DND-41 (cell line): Measurements from ENCODE around the gene E2F4.

Source experiments
- ATAC-seq: fragments of 200-7000 bp; cut with Tn5 transposase; 3 replicates; pipeline ENCODE4 v1.9.1; 2021; ENCODE audit warnings: low read depth; ENCODE audit not compliant: insufficient read depth
- DNase-seq: peaks from one replicate; pipeline ENCODE4 v3.0.0-alpha.2; 2020
- H2AFZ ChIP-seq: 2 replicates; pipeline ENCODE4 v1.6.0; 2012; ENCODE audit warnings: low read depth, low read length
- H3K27ac ChIP-seq: 2 replicates; pipeline ENCODE4 v1.5.1; 2012; ENCODE audit warnings: low read length, inconsistent platforms
- H3K27me3 ChIP-seq: fragments of 200-600 bp; sonication (generic); 2 replicates; pipeline ENCODE4 v1.6.0; 2012; ENCODE audit warnings: low read length, mild to moderate bottlenecking, inconsistent platforms; ENCODE audit not compliant: insufficient read depth, poor library complexity
- H3K36me3 ChIP-seq: 2 replicates; pipeline ENCODE4 v1.5.1; 2012; ENCODE audit warnings: low read length, inconsistent platforms; ENCODE audit not compliant: insufficient read depth
- H3K4me1 ChIP-seq: 2 replicates; pipeline ENCODE4 v1.5.1; 2012; ENCODE audit warnings: mild to moderate bottlenecking, low read length; ENCODE audit not compliant: insufficient read depth
- H3K4me2 ChIP-seq: 2 replicates; pipeline ENCODE4 v1.6.0; 2012; ENCODE audit warnings: mild to moderate bottlenecking, moderate library complexity, low read length, inconsistent platforms; ENCODE audit not compliant: insufficient read depth
- H3K4me3 ChIP-seq, 2 experiments: fragments of 200-600 bp in 1 of 2; shearing (Covaris generic) in 1 of 2; 2 replicates each; pipeline ENCODE4 v1.5.1; 2012 to 2016; ENCODE audit warnings: inconsistent platforms in 2 of 2, low read length in 2 of 2, mild to moderate bottlenecking in 2 of 2, low read depth in 1 of 2, moderate library complexity in 1 of 2
- H3K79me2 ChIP-seq: 2 replicates; pipeline ENCODE4 v1.6.0; 2012; ENCODE audit warnings: low read length, inconsistent platforms; ENCODE audit not compliant: insufficient read depth
- H3K9ac ChIP-seq: 2 replicates; pipeline ENCODE4 v1.6.0; 2012; ENCODE audit warnings: low read depth, mild to moderate bottlenecking, inconsistent platforms, low read length, moderate library complexity
- H3K9me3 ChIP-seq: 2 replicates; pipeline ENCODE4 v1.5.1; 2012; ENCODE audit warnings: low read length, moderate library complexity, mild to moderate bottlenecking, inconsistent platforms; ENCODE audit not compliant: insufficient read depth, severe bottlenecking
- H4K20me1 ChIP-seq: 2 replicates; pipeline ENCODE4 v1.6.0; 2012; ENCODE audit warnings: low read length; ENCODE audit not compliant: insufficient read depth
- CTCF ChIP-seq: IDR thresholded peaks from 2 replicates; pipeline ENCODE4 v1.5.1; 2012; ENCODE audit warnings: borderline replicate concordance, low read length, moderate library complexity, mild to moderate bottlenecking; ENCODE audit not compliant: poor library complexity, severe bottlenecking; ENCODE audit errors: extremely low read depth
- EZH2 ChIP-seq: IDR thresholded peaks from 3 replicates; pipeline ENCODE4 v1.6.1; 2012; ENCODE audit warnings: borderline replicate concordance, low read depth, mild to moderate bottlenecking, moderate library complexity, low read length, inconsistent platforms; ENCODE audit not compliant: severe bottlenecking

The E2F4 gene

DNA sequence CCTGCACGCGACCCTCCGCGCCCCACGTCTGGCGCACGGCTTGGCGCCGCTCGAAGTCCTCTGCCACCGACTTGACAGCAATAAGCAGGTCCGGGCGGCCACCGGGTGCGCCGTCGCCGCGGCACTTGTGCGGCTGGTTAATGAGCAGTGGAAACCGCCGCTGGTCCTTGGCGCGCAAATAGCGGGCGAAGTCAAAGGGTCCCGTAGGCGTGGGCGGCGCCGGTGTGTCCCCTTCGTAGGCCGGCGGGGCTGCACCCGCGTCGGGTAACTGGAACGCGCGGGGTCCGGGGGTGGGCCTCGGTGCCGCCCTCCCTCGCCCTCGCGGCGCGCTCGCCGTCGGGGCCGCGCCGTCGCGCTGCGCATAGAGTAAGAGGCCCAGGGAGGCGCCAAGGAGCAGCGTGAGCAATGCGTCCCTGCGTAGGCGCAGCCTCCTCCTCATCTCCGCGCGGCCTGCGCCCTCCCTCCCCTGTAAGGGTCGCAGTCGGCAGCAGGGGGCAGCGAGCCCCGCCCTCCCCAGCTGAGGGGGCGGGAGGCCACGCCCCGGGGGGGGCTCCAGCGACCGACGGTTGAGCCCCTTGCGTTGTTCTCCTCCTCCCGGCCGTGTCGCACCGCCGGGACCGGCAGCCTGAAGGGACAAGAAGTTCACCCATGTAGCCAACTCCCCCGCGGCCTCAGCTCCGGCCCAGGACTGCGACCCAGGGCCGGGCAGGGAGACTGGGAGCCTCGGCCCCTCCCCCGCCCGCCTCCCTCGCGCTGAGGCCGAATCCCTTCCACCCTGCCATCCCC is 41.7 kb upstream of the E2F4 start:
- peaks cover 6% of the 10 kb centered on the region for H3K4me1 ChIP-seq
- no peaks in the 10 kb centered on the region for H3K9me3 ChIP-seq
- peaks cover 17% of the 10 kb centered on the region for H4K20me1 ChIP-seq
- peaks cover 41% of the 10 kb centered on the region for H3K36me3 ChIP-seq
- no peak overlapping the region for H3K4me2 ChIP-seq
- H3K79me2 ChIP-seq = no peaks in the 10 kb centered on the region
- H3K27ac ChIP-seq = no peak overlapping the region
- no peak overlapping the region for H2AFZ ChIP-seq
- TF ChIP-seq EZH2 = no peak
- TF ChIP-seq CTCF = no peak
- H3K27me3 ChIP-seq = no peaks in the 10 kb centered on the region
- DNase-seq (no peak), ATAC-seq (no peak)
- no peak overlapping the region for H3K4me3 ChIP-seq
- no peak overlapping the region for H3K9ac ChIP-seq

DNA sequence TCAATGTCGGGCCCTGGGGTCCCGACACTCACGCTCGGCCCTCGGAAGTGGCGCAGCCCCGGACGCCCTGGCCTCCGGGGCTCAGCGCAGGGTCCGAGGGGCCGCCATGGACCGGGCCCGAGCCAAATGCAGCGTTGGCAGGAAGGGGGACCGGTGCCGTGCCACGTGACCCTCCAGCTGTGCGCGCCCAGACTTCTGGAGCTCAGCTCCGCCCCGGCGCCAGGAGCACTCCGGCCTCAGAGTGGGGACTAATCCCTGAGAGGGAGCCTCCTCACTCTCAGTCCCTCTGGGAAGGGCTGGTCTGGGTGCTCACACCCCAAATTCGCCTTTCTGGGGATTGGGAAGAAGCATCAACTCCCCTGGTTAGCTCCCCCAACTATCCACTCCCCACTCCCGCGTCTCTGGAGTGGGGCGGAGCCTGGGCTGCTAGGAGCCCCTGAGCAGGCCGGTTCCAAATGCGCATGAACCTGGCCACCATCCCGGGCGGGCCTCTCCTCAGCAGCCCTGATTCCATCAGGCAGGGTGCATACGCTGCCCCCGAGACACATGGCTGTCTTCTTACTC is 41.0 kb upstream of the E2F4 start, which contains the start of gene B3GNT9:
Gene B3GNT9 (minus strand): TSS at position 166 of the 564 bp plus-strand sequence. CDS start 513 bp downstream, outside the sequence.
- Histone ChIP-seq H3K9me3 (no peaks in the 10 kb centered on the region), H3K4me3 (no peak within 1 kb of the TSS), H3K36me3 (peaks cover 34% of the 10 kb centered on the region), H3K9ac (no peak within 1 kb of the TSS), H4K20me1 (peaks cover 21% of the 10 kb centered on the region), H3K4me1 (peaks cover 12% of the 10 kb centered on the region), H3K27me3 (no peaks in the 10 kb centered on the region), H3K4me2 (no peak within 1 kb of the TSS), H3K79me2 (no peaks in the 10 kb centered on the region), H3K27ac (no peak within 1 kb of the TSS), H2AFZ (no peak within 1 kb of the TSS)
- TF ChIP-seq CTCF = no peak
- no peak for TF ChIP-seq EZH2
- no peak for DNase-seq
- no peak for ATAC-seq

DNA sequence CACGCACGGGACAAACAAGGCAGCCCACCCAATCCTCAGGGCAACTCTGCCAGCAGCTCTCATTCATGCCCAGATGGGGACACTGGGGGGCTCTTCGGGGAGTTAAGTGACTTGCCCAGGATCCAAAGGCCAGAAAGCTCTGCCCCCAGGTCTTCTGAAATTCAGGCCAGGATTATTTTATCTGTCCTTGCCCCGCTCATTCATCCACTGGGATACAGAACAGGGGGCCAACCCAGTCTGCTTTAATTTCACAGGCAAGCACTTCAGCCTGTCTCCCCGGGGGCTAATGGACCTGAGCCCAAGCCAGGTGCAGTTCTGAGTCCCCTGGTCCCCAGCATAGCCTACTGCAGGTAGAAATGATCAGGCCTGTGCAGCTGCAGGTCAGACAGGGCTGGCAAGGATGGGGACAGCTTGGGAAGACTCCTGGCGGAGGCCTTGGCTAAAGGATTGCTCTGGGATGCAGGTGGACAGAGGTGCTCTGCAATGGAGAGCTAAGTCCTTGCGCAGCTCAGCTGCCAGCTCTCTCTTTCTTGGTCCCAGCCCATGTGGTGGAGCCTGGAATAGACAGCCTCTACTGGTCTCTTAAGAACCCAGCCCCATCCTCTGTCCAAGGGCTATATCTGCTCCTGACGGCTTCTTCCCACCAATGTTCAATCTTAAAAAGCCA is 40.4 kb upstream of the E2F4 start:
- no peak overlapping the region for H3K27ac ChIP-seq

More for the DNA sequence above, 40.4 kb upstream of the E2F4 start:
- H3K4me1 ChIP-seq = peaks cover 13% of the 10 kb centered on the region
- H3K4me2 ChIP-seq = no peak overlapping the region
- H3K36me3 ChIP-seq = peaks cover 28% of the 10 kb centered on the region
- no peak overlapping the region for H3K4me3 ChIP-seq
- no peak overlapping the region for H2AFZ ChIP-seq
- peaks cover 27% of the 10 kb centered on the region for H4K20me1 ChIP-seq
- H3K79me2 ChIP-seq = no peaks in the 10 kb centered on the region
- DNase-seq (no peak), ATAC-seq (no peak)
- no peak overlapping the region for H3K9ac ChIP-seq
- TF ChIP-seq EZH2 (no peak), CTCF (no peak)
- no peaks in the 10 kb centered on the region for H3K9me3 ChIP-seq
- no peaks in the 10 kb centered on the region for H3K27me3 ChIP-seq
